ENCODE data around the gene DDIT4.

The DDIT4 gene

DNA sequence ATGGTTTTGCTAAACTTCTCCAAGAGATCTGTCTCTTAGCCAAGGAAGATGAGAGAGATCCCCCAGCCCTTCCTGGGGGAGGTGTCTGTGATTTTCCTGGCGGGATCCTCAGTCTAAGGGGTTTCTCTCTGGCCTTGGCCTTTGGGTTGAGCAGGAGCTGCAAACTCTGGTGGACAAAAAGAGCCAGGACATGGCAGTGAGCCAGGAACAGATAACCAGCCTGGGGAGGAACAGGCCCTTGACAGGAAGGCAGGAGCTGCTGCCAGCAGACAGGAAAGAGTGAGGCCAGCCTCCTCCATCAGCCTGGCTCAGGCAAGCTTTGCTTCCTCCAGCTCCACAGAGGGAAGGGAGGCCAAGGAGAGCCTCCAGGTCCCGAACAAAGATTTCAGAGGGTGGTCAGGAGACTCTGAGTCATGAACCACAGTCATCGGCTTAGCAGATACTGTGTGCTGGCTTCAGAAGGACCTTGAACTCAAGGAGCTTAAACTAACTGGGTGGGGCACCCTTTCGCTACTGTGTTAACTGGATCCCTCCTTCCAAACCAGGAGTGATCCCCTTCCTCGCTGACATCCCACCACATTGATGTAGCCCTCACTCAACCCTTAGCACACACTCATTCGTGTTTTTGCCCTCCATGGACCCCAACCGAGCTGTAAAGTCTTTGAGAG is 34.7 kb downstream of the DDIT4 start:
- TF ChIP-seq, protein P1, sequence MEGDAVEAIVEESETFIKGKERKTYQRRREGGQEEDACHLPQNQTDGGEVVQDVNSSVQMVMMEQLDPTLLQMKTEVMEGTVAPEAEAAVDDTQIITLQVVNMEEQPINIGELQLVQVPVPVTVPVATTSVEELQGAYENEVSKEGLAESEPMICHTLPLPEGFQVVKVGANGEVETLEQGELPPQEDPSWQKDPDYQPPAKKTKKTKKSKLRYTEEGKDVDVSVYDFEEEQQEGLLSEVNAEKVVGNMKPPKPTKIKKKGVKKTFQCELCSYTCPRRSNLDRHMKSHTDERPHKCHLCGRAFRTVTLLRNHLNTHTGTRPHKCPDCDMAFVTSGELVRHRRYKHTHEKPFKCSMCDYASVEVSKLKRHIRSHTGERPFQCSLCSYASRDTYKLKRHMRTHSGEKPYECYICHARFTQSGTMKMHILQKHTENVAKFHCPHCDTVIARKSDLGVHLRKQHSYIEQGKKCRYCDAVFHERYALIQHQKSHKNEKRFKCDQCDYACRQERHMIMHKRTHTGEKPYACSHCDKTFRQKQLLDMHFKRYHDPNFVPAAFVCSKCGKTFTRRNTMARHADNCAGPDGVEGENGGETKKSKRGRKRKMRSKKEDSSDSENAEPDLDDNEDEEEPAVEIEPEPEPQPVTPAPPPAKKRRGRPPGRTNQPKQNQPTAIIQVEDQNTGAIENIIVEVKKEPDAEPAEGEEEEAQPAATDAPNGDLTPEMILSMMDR (IDR thresholded peaks at IDR 0.05), result no peak
- peaks cover 27 to 29% of the 10 kb centered on the region in 2 experiments for H3K4me1 ChIP-seq (ENCODE audit: control insufficient read depth in 1 of 2, insufficient read depth in 1 of 2, low read depth in 1 of 2, low read length in 1 of 2)
- H3K27ac ChIP-seq, result peak overlapping the region; percentile 21

DNA sequence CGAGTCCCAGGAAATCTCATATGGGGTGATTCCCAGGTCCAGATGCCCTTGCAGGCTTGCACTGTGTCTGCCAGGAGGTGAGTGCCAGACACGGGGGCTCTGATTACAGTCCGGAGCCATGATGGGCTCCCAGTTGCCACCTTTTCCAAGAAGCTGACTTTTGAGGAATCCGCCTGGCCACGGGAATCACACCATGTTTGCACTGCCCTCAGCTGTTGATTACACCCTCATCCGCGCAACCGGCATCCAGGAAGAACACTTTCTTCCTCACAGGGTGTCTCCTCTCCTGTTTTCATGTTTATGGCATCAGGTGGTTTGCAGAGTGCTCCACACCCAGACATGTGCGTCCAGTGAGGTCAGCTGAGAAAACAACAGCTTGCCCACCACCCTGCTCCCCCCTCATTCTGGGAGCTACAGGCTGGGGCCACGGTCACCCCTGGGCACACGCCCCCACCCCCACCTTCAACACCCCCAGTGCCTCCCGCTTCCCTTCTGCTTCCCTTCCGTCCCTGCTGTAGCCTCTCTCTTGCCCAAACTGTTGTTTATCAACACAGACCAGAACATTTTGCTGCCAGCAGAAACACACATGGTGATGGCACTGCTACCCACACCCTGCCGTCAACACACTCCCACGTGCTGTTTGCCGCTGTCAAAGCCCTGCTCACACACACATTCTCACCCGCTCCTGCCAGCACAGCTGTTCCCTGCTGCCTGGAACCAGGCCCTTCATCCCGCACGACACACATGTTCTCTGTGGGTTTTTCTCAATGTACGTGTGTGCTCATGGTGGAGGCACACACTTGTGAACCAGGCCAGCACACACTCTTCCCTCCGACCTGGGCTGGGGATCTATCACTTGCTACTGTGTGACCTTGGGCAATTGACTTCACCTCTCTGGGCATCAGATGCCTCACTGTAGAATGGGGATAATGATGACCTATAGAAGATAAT is 35.8 kb downstream of the DDIT4 start:
- Histone ChIP-seq H3K9me3 (no peaks in the 10 kb centered on the region), H3K27ac (no peak overlapping the region), H3K36me3 (no peaks in the 10 kb centered on the region), H3K4me1 (ENCODE audit: control insufficient read depth in 1 of 2, insufficient read depth in 1 of 2, low read depth in 1 of 2, low read length in 1 of 2) (peaks cover 27 to 34% of the 10 kb centered on the region in 2 experiments), H3K4me3 (ENCODE audit: low read depth in 1 of 2, low read length in 1 of 2) (no peak overlapping the region), H3K27me3 (no peaks in the 10 kb centered on the region)
- TF ChIP-seq, protein P1 (IDR thresholded peaks at IDR 0.05), result no peak

More for the DNA sequence above, 34.7 kb downstream of the DDIT4 start:
- Histone ChIP-seq H3K4me3 (ENCODE audit: low read depth in 1 of 2, low read length in 1 of 2) (no peak overlapping the region), H3K27me3 (no peaks in the 10 kb centered on the region), H3K9me3 (no peaks in the 10 kb centered on the region), H3K36me3 (no peaks in the 10 kb centered on the region)

DNA sequence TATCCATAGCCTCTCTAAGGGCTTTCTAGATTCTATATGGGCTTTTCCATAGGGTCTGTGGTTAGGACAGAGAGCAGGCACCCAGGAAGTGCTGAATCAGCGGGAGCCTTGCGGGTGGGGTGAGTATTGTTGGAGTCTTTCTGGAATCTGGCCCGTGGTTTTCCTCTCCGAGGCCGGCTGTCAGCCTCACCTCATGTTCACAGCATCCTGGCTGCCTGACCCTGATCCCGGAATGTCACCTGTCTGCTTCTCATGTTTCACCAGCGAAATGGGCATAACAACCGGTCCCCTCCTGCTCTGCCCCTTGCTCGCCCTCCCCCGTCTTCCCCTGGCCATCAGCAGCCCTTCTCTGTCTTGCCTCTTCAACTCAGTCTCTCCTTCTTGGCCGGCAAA is 36.5 kb downstream of the DDIT4 start:
- TF ChIP-seq, protein P1 (IDR thresholded peaks at IDR 0.05), result no peak
- Histone ChIP-seq H3K27me3 (no peaks in the 10 kb centered on the region), H3K9me3 (no peaks in the 10 kb centered on the region), H3K27ac (peak overlapping the region; percentile 20), H3K4me1 (ENCODE audit: control insufficient read depth in 1 of 2, insufficient read depth in 1 of 2, low read depth in 1 of 2, low read length in 1 of 2) (peaks cover 33 to 41% of the 10 kb centered on the region in 2 experiments), H3K36me3 (no peaks in the 10 kb centered on the region), H3K4me3 (ENCODE audit: low read depth in 1 of 2, low read length in 1 of 2) (no peak overlapping the region)

DNA sequence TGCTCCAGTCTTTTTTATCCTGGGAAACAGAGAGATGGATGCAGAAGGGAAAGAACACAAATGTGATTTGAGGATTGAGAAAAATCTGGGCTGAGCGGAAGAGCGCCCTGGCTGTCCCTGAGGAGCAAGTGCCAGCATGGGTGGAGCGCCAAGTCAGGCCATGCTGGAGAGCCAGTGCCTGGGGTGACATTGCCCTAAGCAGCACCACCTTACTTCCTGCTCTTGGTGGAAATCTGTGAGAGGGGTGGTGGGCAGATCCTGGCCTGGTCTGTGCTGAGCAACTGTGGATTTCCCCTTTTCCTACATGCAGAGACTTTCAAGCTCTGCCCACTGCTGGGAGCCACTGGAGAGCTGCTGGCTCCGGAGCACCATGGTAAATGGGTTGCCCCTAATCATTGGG is 36.9 kb downstream of the DDIT4 start:
- Histone ChIP-seq H3K4me1 (ENCODE audit: control insufficient read depth in 1 of 2, insufficient read depth in 1 of 2, low read depth in 1 of 2, low read length in 1 of 2) (peaks cover 37 to 45% of the 10 kb centered on the region in 2 experiments), H3K27ac (peak overlapping the region; percentile 20)
- TF ChIP-seq, protein P1 (IDR thresholded peaks at IDR 0.05), result no peak

DNA sequence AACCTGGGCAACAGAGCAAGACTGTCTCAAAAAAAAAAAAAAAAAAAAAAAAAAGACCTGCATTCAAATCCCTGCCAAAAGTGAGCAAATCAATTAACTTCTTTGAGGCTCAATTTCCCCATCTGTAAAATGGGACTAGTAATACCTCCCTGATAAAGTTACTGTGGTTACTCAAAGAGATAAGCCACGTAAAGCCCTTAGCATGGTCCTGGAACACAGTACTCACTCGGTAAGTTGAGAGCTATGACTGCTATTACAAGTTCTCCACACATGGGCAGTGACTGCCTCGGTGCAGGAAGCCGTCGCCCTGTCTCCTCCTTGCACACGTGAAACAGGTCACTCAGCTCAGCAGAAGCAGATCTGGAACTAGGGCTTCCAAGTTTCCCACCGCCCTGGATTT is 37.9 kb downstream of the DDIT4 start:
- Histone ChIP-seq H3K4me1 (ENCODE audit: control insufficient read depth in 1 of 2, insufficient read depth in 1 of 2, low read depth in 1 of 2, low read length in 1 of 2) (peaks cover 47 to 55% of the 10 kb centered on the region in 2 experiments), H3K27ac (no peak overlapping the region), H3K9me3 (no peaks in the 10 kb centered on the region), H3K4me3 (ENCODE audit: low read depth in 1 of 2, low read length in 1 of 2) (no peak overlapping the region), H3K36me3 (no peaks in the 10 kb centered on the region), H3K27me3 (no peaks in the 10 kb centered on the region)
- TF ChIP-seq, protein P1 (IDR thresholded peaks at IDR 0.05), result no peak

More for the DNA sequence above, 36.9 kb downstream of the DDIT4 start:
- no peaks in the 10 kb centered on the region for H3K36me3 ChIP-seq
- no peak overlapping the region for H3K4me3 ChIP-seq (ENCODE audit: low read depth in 1 of 2, low read length in 1 of 2)
- no peaks in the 10 kb centered on the region for H3K27me3 ChIP-seq
- no peaks in the 10 kb centered on the region for H3K9me3 ChIP-seq
